ENCODE data around the gene PTPN21. TPM values are rescaled to one million over a fixed set of nuclear protein-coding genes. Genes with fewer than 3 reads are reported as not detected.
A peak's percentile ranks its signal among the peaks of the same experiment; 100 is the strongest.

PTPN21 gene
- total RNA-seq, 3 donors from 2014 or later = 0.33 to 0.45 (median 0.33) TPM

- peaks cover 2% of the 10 kb centered on the region for H3K36me3 Mint-ChIP-seq (ENCODE audit: insufficient read depth)
- H3K9me3 Mint-ChIP-seq = no peaks in the 10 kb centered on the region
- ATAC-seq (no peak), DNase-seq (no peak)
- H3K27me3 Mint-ChIP-seq (ENCODE audit: low read depth) = no peaks in the 10 kb centered on the region
- no peak overlapping the region for H3K4me3 Mint-ChIP-seq
- H3K4me1 Mint-ChIP-seq (ENCODE audit: low read depth) = no peaks in the 10 kb centered on the region
These were observed 128.5 kb downstream of the PTPN21 start for GRCh38 chr14:88426271-88426670.

GRCh38 chr14:88424573-88424972 lies 130.2 kb downstream of the PTPN21 start:
- ATAC-seq (no peak), DNase-seq (no peak)
- no peaks in the 10 kb centered on the region for H3K27me3 Mint-ChIP-seq (ENCODE audit: low read depth)
- no peaks in the 10 kb centered on the region for H3K9me3 Mint-ChIP-seq
- H3K4me3 Mint-ChIP-seq = no peak overlapping the region
- H3K4me1 Mint-ChIP-seq (ENCODE audit: low read depth) = no peaks in the 10 kb centered on the region
- peaks cover 8% of the 10 kb centered on the region for H3K36me3 Mint-ChIP-seq (ENCODE audit: insufficient read depth)

GRCh38 chr14:88422919-88423650 lies 131.7 kb downstream of the PTPN21 start:
- H3K9me3 Mint-ChIP-seq = peaks cover under 1% of the 10 kb centered on the region
- no peak overlapping the region for H3K4me3 Mint-ChIP-seq
- no peaks in the 10 kb centered on the region for H3K4me1 Mint-ChIP-seq (ENCODE audit: low read depth)
- no peaks in the 10 kb centered on the region for H3K27me3 Mint-ChIP-seq (ENCODE audit: low read depth)
- peaks cover 8% of the 10 kb centered on the region for H3K36me3 Mint-ChIP-seq (ENCODE audit: insufficient read depth)
- DNase-seq (no peak), ATAC-seq (peak; percentile 99 to 100)

GRCh38 chr14:88422047-88422446 lies 132.8 kb downstream of the PTPN21 start:
- ATAC-seq = no peak
- Mint-ChIP-seq H3K36me3 (ENCODE audit: insufficient read depth) (peaks cover 17% of the 10 kb centered on the region), H3K9me3 (peaks cover 8% of the 10 kb centered on the region)

GRCh38 chr14:88421286-88421685 lies 133.5 kb downstream of the PTPN21 start:
- Mint-ChIP-seq H3K27me3 (ENCODE audit: low read depth) (no peaks in the 10 kb centered on the region), H3K4me3 (no peak overlapping the region), H3K36me3 (ENCODE audit: insufficient read depth) (peaks cover 17% of the 10 kb centered on the region), H3K4me1 (ENCODE audit: low read depth) (no peaks in the 10 kb centered on the region), H3K9me3 (peaks cover 8% of the 10 kb centered on the region)
- no peak for ATAC-seq
- DNase-seq = no peak

More at GRCh38 chr14:88422047-88422446, 132.8 kb downstream of the PTPN21 start:
- H3K4me1 Mint-ChIP-seq (ENCODE audit: low read depth) = no peaks in the 10 kb centered on the region
- no peak overlapping the region for H3K4me3 Mint-ChIP-seq
- H3K27me3 Mint-ChIP-seq (ENCODE audit: low read depth) = no peaks in the 10 kb centered on the region
- no peak for DNase-seq

- H3K4me3 Mint-ChIP-seq = no peak overlapping the region
- peaks cover 23% of the 10 kb centered on the region for H3K36me3 Mint-ChIP-seq (ENCODE audit: insufficient read depth)
- no peaks in the 10 kb centered on the region for H3K27me3 Mint-ChIP-seq (ENCODE audit: low read depth)
- DNase-seq (no peak), ATAC-seq (no peak)
- H3K4me1 Mint-ChIP-seq (ENCODE audit: low read depth) = no peaks in the 10 kb centered on the region
- H3K9me3 Mint-ChIP-seq = peaks cover 14% of the 10 kb centered on the region
These were observed 134.6 kb downstream of the PTPN21 start for GRCh38 chr14:88420187-88420586.

- DNase-seq = no peak
- no peaks in the 10 kb centered on the region for H3K27me3 Mint-ChIP-seq (ENCODE audit: low read depth)
- H3K36me3 Mint-ChIP-seq (ENCODE audit: insufficient read depth) = peaks cover 43% of the 10 kb centered on the region
- H3K4me1 Mint-ChIP-seq (ENCODE audit: low read depth) = no peaks in the 10 kb centered on the region
- ATAC-seq = no peak
- peaks cover 38% of the 10 kb centered on the region for H3K9me3 Mint-ChIP-seq
- no peak overlapping the region for H3K4me3 Mint-ChIP-seq
These were observed 137.2 kb downstream of the PTPN21 start for GRCh38 chr14:88417594-88417993.

Other genes with a start within 250 kb of the PTPN21 start
- not detected for gene KCNK10, start 231.7 kb downstream of the PTPN21 start, total RNA-seq
- gene SPATA7, start 169.3 kb downstream of the PTPN21 start, total RNA-seq = 1 to 10 TPM in 2 of 3 donors, under 1 TPM in 1; 0.76 to 1.3 (median 1.3) TPM
- 10 to 100 TPM; 44.1 to 51.2 (median 46.7) TPM for gene ZC3H14, start 8.0 kb upstream of the PTPN21 start, total RNA-seq
- gene EML5, start 237.9 kb upstream of the PTPN21 start, total RNA-seq = 1 to 10 TPM; 3.6 to 4.1 (median 4.0) TPM

All from activated T-cell treated with anti-CD3 and anti-CD28 coated beads, Interleukin-2, amount 50 U/mL, for 4 hours (primary cell).